Measurements from ENCODE around the gene SPACA1. TPM values are rescaled to one million over a fixed set of nuclear protein-coding genes. Genes with fewer than 3 reads are reported as not detected.

SPACA1 gene
- total and polyA plus RNA-seq, 2 of the 8 experiments (the other 6 are each of a cell fraction or from before 2014, with no cell fraction given), result not detected

DNA sequence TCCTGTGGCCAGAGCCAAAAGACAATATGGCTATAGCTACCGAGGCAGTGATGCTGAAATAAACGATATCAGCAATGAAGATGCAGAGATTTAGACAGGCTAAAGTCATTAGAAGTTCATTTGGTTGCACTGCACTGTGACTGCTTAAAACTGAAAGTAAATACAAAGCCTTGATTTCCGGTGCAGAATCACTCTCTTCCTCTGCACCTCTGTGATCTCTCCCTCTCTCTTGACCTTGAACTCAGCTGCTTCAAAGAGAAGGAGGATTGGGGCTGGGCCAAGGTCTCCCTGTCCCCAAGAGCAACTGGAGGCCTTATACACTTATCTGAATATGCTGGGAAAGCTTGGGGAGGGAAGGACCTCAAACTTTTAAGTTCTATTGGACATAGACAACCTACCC lies 34.6 kb upstream of the SPACA1 start (continued):
- TF ChIP-seq SIX5 (IDR thresholded peaks at IDR 0.05; ENCODE audit: low read depth, low read length) (no peak), BRCA1 (IDR thresholded peaks at IDR 0.05; ENCODE audit: low read depth, low read length) (no peak), EP300 (IDR thresholded peaks at IDR 0.05; ENCODE audit: borderline replicate concordance in 1 of 2, low read depth in 2 of 2, low read length in 2 of 2) (no peak), CHD2 (IDR thresholded peaks at IDR 0.05; ENCODE audit: low read length) (no peak), POU5F1 (IDR thresholded peaks at IDR 0.05; ENCODE audit: low read depth, low read length) (no peak), TCF12 (IDR thresholded peaks at IDR 0.05; ENCODE audit: low read depth, low read length) (no peak)
- TF ChIP-seq, protein P1, sequence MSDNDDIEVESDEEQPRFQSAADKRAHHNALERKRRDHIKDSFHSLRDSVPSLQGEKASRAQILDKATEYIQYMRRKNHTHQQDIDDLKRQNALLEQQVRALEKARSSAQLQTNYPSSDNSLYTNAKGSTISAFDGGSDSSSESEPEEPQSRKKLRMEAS (IDR thresholded peaks at IDR 0.05), result no peak

Data from H1 (cell line).